GM19043 (cell line): Measurements from ENCODE around the gene ZBTB17.
A peak's percentile ranks its signal among the peaks of the same experiment; 100 is the strongest.

ENCODE experiments used
- ATAC-seq: cut with Tn5 transposase; IDR thresholded peaks from one replicate; pipeline ENCODE4 v1.9.1; 2021; ENCODE audit warnings: low read depth; ENCODE audit not compliant: unreplicated experiment

ZBTB17 gene

GRCh38 chr1:15949453-15950245, 26.3 kb downstream of the ZBTB17 start:
- ATAC-seq: peak; percentile 79

DNA sequence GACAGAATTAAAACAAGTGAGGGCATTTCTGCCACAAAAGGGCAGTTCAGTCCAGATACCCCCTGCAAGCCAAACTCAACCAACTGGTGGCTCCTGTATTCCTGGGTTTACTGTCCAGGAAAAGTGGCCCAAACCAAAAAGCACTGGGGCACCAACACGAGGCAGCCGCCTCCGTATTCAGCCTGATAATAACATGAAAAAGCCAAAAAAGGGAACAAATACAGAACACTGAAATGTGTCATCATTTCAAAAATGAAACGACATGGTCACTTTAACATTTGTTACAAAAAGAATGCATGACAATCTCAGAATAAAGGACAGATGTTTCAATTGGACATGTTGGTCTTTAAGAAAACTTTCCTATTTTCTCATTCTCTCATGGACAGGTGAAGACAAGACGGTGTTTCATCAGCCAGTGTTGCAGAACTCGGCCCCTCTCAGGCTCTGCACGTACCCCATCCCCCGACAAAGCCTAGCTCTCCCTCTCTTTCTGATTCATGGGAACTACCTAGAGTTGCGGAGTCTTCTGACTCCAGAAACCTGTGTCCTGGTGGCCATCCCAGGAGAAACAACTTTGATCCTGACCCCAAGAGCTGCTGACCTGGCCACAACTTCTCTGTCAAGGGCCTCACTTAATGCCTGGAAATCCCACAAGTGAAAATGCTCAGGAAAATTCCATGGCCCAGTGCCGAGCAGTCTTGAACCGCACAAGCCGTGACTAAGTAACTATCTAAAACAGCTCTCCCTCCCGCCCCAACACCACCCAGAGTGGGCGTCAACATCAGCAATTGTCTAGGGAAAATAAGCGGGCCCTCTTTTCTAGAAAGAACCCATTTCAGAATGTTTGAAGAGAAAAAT, 27.1 kb downstream of the ZBTB17 start:
- no peak for ATAC-seq

GRCh38 chr1:15948091-15948591, 27.8 kb downstream of the ZBTB17 start:
- ATAC-seq: no peak

DNA sequence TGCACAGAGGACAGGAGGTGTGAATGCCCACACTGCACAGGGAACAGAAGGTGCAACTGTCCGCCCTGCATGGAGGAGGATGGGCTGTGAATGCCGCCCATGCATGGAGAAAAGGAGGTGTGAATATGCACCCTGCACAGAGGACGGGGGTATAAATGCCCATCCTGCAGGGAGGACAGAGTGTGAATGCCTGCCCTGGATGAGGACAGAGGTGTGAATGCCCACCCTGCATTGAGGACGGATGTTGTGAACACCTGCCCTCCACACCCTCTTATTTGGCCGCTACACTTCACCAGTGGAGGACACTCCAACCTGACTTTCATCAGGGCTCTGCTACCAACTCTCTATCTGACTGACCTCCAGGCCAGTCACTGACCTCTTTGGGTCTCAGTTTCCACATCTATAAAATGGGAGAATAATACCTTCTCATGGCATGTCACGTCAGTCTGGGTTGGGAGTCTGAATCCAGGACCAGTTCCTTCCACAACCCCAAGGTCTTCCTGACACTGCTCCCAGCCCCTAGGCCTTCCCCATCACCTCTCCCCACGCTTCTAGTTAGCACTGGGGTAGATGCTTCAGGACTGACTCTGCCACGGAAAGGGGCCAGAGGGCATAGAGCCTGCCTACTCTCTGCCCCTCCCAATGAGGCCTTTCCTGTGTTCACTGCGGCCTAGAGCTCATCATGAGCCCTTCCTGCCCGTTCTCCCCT, 28.4 kb downstream of the ZBTB17 start:
- no peak for ATAC-seq

DNA sequence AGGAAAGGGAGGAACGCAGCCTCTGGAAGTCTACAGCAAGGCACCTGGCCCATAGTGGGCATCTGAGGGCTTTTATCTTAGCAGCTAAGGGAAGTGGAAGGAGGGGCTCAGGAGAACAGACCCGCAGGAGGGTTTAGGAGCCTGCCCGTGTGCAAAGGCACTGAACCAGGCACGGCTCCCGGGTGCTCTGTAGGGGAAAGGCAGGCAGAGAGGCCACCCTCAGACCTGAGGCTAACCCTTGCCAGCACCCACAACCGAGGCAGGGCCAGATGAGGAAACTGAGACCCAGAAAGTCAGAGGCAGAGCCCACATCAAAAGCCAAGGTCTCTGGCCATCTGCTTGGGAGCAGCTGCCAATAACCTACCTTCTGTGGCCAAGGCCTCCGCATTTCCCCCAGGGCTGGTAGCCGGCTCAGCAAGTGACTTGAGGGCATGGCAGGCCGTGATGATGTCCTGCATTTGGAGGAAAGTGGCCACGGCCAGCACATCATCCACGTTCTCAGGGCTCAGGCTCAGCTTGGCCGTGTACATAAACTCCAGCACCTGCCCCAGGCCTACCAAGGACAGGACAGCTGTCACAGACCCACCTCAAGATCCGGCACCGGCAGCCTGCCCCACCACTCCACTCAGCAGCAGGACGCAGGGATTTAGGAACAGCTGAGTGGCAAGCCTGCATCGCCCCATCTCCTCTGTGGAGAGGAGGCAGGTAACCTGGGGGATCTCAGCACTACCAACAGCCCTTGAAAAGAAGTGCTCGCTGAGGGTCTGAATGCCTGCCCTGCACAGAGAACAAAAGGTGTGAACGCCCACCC, 29.1 kb downstream of the ZBTB17 start:
- ATAC-seq: no peak

- ATAC-seq: no peak
Observed at GRCh38 chr1:15945832-15946448, 30.0 kb downstream of the ZBTB17 start.

GRCh38 chr1:15945011-15945831, 30.7 kb downstream of the ZBTB17 start:
- no peak for ATAC-seq

- no peak for ATAC-seq
Observed at GRCh38 chr1:15944308-15945010, 31.4 kb downstream of the ZBTB17 start.

GRCh38 chr1:15943992-15944307, 32.0 kb downstream of the ZBTB17 start:
- no peak for ATAC-seq

GRCh38 chr1:15943328-15943991, 32.4 kb downstream of the ZBTB17 start:
- no peak for ATAC-seq

DNA sequence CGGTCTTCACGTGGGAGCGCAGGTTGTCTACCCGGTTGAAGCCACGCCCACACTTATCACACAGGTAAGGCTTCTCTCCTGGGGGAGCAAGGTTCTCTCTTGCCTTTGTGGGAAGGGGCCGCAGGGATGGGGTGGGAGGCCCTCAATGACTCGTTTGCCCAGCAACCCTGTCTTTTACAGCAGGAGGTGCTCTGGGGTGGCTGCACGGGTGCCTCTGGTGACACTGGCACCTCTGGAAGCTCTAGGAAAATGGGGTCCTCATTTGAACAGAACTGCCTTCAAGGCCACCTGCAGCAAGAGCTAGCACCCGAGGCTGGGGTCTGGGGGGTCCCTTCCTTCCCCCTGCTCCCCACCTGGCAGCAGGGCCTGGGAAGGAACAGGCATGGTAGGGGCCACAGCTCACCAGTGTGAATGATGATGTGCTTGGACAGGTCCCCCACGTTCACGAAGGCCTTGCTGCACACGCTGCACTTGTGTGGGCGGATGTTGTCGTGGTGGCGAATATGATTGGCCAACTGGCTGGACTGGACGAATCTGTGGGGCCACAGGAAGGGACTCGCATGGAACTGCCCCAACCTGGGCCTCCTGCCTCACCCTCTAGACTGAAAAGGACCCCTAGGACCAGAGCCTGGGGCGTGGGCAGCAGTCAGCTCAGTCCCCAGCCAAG, 33.1 kb downstream of the ZBTB17 start:
- ATAC-seq: no peak

DNA sequence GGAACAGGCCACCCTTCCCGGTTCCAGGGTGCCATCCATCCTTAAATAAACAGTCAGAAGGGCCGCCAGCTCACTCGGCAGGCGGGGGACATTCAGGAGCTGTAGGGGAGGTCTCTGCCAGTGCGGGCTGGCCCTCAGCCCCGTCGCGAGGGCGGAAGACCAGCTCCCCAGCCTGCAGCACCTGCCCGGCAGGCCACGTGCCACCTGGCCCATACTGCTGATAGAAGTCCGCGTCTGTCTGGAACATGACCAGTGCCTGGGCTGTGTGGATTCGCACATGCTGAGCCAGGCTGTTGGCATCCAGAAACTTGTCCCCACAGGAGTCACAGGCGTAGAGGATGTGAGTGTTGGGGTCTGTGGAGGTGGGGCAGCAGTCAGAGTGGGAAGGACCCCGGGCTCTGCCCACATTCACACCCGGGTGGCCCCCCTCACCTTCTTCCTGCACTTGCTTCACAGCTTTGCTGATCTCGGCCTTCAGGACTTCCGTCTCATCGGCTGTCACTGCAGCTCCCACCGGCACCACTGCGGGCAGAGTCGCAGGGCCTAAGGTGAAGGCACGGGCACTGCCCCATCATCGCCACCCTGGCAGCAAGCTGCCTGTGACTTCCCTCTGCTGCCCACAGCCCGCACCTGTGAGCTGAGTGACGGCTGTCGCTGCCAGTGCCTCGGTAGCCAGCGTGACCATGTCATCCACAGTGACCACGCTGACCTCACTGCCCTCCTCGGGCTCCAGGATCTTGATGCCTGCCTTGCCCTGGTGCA, 33.8 kb downstream of the ZBTB17 start:
- ATAC-seq: no peak

DNA sequence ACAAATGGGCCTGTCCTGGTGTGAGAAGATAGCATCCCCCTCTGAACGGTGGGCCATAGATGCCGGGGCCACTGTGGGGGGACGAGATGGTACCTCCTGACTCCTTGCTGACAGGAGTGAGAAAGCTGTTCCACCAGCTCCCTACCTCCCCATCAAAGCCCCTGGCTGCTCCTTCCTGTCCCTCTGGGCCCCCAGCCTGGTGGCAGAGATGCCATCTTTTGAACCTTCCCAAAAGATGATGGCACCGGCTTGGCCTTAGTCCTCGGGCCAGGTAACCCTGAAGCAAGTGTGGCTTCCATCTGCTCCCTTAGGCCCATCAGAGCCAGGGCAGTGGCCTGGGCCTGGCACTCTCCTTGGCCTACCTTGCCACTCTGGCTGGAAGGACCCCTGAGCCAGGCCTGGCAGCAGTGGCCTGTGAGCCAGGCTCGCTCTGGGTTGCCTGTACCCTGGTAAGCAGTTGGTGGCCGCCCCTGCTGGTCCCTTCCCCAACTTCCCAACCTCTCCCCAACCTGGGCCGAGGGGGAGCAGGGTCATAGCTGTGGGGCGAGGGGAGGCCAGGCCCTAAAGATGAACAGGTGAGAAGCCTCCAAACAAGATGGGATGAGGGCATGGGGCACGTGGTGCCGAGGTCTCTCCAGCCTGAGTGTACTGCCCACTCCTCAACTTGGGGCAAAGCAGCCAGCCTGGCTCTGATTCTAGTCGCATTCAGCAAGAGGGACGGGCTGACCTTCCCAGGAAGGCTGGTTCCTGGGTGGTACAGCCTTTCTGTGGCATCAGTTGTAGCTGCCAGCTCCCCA, 34.7 kb downstream of the ZBTB17 start:
- ATAC-seq: no peak

- ATAC-seq: no peak
Observed at GRCh38 chr1:15940110-15941043, 35.5 kb downstream of the ZBTB17 start.
